ENCODE data around the gene PALD1. TPM values are rescaled to one million over a fixed set of nuclear protein-coding genes. Genes with fewer than 3 reads are reported as not detected.

PALD1 gene
- total RNA-seq, 3 donors from 2014 or later, result 1.9 to 7.5 (median 5.9) TPM

DNA sequence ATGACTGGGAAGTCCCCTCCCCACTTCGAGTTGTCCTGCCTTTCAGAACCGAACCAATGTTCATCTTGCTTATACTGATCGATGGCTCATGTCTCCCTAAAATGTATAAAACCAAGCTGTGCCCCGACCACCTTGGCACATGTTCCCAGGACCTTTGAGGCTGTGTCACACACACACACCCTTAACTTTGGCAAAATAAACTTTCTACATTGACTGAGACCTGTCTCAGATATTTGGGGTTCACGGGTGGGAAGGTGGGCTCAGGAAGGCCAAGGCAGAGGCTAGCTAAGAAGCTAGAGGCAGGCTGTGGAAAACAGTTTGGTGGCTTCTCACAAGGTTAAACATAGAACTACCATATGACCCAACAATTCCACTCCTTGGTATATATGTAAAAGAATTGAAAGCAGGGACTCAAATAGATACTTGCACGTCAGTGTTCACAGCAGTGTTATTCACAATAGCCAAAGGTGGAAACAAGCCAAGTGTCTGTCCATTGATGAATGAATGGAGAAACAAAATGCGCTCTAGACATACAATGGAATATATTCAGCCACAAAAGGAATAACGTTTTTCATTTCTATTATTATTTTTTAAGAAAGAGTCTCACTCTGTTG is 108.6 kb downstream of the PALD1 start:
- Histone ChIP-seq H3K36me3 (no peaks in the 10 kb centered on the region), H3K9me3 (no peaks in the 10 kb centered on the region), H3K27ac (no peak overlapping the region), H3K4me3 (no peak overlapping the region), H3K27me3 (no peaks in the 10 kb centered on the region), H3K4me1 (no peaks in the 10 kb centered on the region)
- TF ChIP-seq POLR2AphosphoS5 (IDR thresholded peaks at IDR 0.05) (no peak), POLR2A (IDR thresholded peaks at IDR 0.05) (no peak)
- TF ChIP-seq, protein P1, sequence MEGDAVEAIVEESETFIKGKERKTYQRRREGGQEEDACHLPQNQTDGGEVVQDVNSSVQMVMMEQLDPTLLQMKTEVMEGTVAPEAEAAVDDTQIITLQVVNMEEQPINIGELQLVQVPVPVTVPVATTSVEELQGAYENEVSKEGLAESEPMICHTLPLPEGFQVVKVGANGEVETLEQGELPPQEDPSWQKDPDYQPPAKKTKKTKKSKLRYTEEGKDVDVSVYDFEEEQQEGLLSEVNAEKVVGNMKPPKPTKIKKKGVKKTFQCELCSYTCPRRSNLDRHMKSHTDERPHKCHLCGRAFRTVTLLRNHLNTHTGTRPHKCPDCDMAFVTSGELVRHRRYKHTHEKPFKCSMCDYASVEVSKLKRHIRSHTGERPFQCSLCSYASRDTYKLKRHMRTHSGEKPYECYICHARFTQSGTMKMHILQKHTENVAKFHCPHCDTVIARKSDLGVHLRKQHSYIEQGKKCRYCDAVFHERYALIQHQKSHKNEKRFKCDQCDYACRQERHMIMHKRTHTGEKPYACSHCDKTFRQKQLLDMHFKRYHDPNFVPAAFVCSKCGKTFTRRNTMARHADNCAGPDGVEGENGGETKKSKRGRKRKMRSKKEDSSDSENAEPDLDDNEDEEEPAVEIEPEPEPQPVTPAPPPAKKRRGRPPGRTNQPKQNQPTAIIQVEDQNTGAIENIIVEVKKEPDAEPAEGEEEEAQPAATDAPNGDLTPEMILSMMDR (IDR thresholded peaks at IDR 0.05), result no peak
- no peak for DNase-seq (ENCODE audit: low spot score in 2 of 2)
- intact Hi-C loops (cut with DNase I; ENCODE audit: low total_unique reads), result loop anchor here (10.0 kb wide), 1 partner anchor 622 kb away; no protein-coding TSS in a partner anchor

DNA sequence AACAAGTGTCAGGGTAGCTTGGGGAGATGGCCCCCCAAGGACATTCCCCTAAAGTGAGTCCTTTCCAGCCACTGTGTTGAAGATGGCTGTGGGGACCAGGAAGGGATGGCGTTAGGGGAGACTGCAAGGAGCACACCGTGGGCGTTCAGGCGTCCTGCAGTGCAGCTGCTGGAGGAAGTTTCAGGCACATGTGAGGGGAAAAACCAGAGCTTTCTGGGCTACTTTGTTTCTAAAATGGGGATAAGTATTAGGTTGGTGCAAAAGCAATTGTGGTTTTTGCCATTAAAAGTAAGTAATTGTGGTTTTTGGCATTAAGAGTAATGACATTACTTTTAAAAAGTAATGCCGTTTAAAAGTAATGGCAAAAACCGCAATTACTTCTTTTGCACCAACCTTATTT is 109.7 kb downstream of the PALD1 start:
- TF ChIP-seq, protein P1 (IDR thresholded peaks at IDR 0.05), result no peak
- TF ChIP-seq POLR2AphosphoS5 (IDR thresholded peaks at IDR 0.05) (no peak), POLR2A (IDR thresholded peaks at IDR 0.05) (no peak)
- H3K9me3 ChIP-seq, result no peaks in the 10 kb centered on the region
- DNase-seq (ENCODE audit: low spot score in 2 of 2), result no peak

DNA sequence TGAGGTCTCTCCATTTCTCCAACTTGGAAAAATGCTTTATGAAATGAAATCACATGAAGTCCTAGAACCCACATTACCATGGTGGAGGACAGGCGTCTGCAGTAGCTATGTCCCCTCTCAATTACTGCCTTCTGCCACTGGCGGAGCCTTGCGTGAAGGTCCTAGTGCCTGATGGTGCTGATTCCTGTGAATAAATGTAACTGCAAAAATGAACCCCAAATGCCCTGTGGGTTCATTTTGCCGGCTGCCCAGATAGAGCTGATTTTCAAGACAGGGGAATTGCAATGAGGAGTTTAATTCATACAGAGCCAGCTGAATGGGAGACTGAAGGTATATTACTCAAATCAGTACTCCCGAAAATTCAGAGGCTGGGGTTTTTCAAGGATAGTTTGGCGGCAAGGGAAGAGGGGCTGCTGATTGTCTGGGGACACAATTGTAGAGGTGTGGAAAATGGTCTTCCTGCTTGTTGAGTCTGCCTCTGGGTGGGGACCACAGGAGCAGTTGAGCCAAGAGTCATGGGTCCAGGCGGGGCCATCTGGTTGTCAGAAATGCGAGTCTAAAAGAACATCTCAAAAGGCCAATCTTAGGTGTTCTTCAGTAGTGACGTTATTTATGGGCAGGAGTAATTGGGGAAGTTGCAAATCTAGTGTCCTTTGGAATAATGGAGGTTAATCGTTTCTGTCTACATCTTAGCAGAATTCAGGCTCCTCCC is 110.4 kb downstream of the PALD1 start:
- Histone ChIP-seq H3K36me3 (no peaks in the 10 kb centered on the region), H3K27me3 (no peaks in the 10 kb centered on the region), H3K9me3 (no peaks in the 10 kb centered on the region), H3K27ac (no peak overlapping the region), H3K4me3 (no peak overlapping the region), H3K4me1 (no peaks in the 10 kb centered on the region)
- intact Hi-C loops (cut with DNase I; ENCODE audit: low total_unique reads), result loop anchor here (10.0 kb wide), 1 partner anchor 624 kb away; no protein-coding TSS in a partner anchor
- DNase-seq (ENCODE audit: low spot score in 2 of 2), result no peak
- TF ChIP-seq POLR2AphosphoS5 (IDR thresholded peaks at IDR 0.05), result no peak
- TF ChIP-seq, protein P1 (IDR thresholded peaks at IDR 0.05), result no peak

More for the DNA sequence above, 109.7 kb downstream of the PALD1 start:
- no peak overlapping the region for H3K27ac ChIP-seq
- H3K4me3 ChIP-seq, result no peak overlapping the region
- no peaks in the 10 kb centered on the region for H3K27me3 ChIP-seq
- no peaks in the 10 kb centered on the region for H3K36me3 ChIP-seq
- intact Hi-C loops (cut with DNase I; ENCODE audit: low total_unique reads), result loop anchor here (10.0 kb wide), 1 partner anchor 623 kb away; no protein-coding TSS in a partner anchor
- no peaks in the 10 kb centered on the region for H3K4me1 ChIP-seq

DNA sequence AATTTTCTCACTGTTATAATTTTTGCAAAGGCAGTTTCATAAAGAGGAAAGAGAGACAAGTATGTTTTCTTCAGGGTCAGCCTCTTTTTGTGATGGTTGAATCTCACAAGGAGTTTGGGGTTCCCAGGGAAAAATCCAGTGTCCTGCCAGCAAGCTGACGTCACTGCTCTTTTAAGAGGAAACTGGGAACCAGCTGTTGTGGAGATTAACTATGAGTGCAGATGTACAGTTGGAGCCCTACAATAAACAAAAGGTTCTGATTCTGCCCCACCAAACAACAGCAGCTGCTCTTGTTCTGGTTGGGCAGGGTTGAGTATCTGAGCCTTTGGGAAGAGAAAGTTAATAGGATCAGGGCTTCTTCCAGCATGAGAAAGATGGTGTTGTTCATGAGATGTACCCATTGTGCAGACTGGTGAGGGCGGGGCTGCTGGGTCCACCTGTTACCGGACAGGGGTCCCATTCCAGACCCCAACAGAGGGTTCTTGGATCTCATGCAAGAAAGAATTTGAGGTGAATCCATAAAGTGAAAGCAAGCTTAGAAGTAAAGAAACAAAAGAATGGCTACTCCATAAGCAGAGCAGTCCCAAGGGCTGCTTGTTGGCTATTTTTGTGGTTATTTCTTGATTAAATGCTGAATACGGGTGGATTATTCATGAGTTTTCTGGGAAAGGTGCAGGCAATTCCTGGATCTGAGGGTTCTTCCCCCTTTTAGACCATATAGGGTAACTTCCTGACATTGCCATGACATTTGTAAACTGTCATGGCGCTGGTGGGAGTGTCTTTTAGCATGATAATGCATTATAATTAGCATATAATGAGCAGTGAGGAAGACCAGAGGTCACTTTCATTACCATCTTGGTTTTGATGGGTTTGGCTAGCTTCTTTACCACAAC is 111.4 kb downstream of the PALD1 start:
- no peaks in the 10 kb centered on the region for H3K4me1 ChIP-seq
- H3K36me3 ChIP-seq, result no peaks in the 10 kb centered on the region
- no peaks in the 10 kb centered on the region for H3K9me3 ChIP-seq
- TF ChIP-seq, protein P1 (IDR thresholded peaks at IDR 0.05), result no peak
- no peak for TF ChIP-seq POLR2AphosphoS5 (IDR thresholded peaks at IDR 0.05)
- TF ChIP-seq POLR2A (IDR thresholded peaks at IDR 0.05), result no peak
- no peak for DNase-seq (ENCODE audit: low spot score in 2 of 2)
- no peaks in the 10 kb centered on the region for H3K27me3 ChIP-seq
- intact Hi-C loops (cut with DNase I; ENCODE audit: low total_unique reads), result loop anchor here (10.0 kb wide), 1 partner anchor 625 kb away; no protein-coding TSS in a partner anchor
- H3K4me3 ChIP-seq, result no peak overlapping the region
- no peak overlapping the region for H3K27ac ChIP-seq

Measured in breast epithelium (tissue), 4 donors.